Heart left ventricle (tissue), 16 donors: Measurements from ENCODE around the gene DDR1. TPM values are rescaled to one million over a fixed set of nuclear protein-coding genes. Genes with fewer than 3 reads are reported as not detected.

Source experiments
- ATAC-seq, 4 donors: fragments of 200-7000 bp; cut with Tn5 transposase; one replicate each; pipeline ENCODE4 v1.9.1; 2020 to 2022; ENCODE audit warnings: moderate library complexity in 4 of 4, mild to moderate bottlenecking in 3 of 4, moderate number of reproducible peaks in 1 of 4
- DNase-seq, 5 donors: peaks; one replicate each; pipeline ENCODE4 v3.0.0-alpha.2; 2020
- H3K27ac ChIP-seq, 12 donors: fragments of 200-600 bp; sonication (generic) in 4 of 12; one replicate each; pipeline versions ENCODE4 v1.5.0 to v1.8.0; 2016 to 2022; ENCODE audit warnings: mild to moderate bottlenecking in 2 of 12
- H3K27me3 ChIP-seq, 9 donors: fragments of 200-600 bp; sonication (generic) in 2 of 9; one replicate each; pipeline versions ENCODE4 v1.5.1 to v1.8.0; 2016 to 2022; ENCODE audit warnings: mild to moderate bottlenecking in 3 of 9
- H3K36me3 ChIP-seq, 9 donors: fragments of 200-600 bp; sonication (generic) in 2 of 9; one replicate each; pipeline versions ENCODE4 v1.5.0 to v1.8.0; 2018 to 2022; ENCODE audit warnings: mild to moderate bottlenecking in 2 of 9
- H3K4me1 ChIP-seq, 12 donors: fragments of 200-600 bp; sonication (generic) in 4 of 12; one replicate each; pipeline versions ENCODE4 v1.5.0 to v1.8.0; 2016 to 2022; ENCODE audit warnings: mild to moderate bottlenecking in 3 of 12
- H3K4me3 ChIP-seq, 12 donors: fragments of 200-600 bp; sonication (generic) in 4 of 12; one replicate each; pipeline versions ENCODE4 v1.5.0 to v1.8.0; 2017 to 2022; ENCODE audit warnings: mild to moderate bottlenecking in 9 of 12, moderate library complexity in 4 of 12
- H3K9me3 ChIP-seq, 12 donors: fragments of 200-600 bp; sonication (generic) in 4 of 12; one replicate each; pipeline versions ENCODE4 v1.5.0 to v1.8.0; 2016 to 2022; ENCODE audit warnings: mild to moderate bottlenecking in 1 of 12
- CTCF ChIP-seq, 12 donors: fragments of 200-600 bp; sonication (generic) in 4 of 12; IDR thresholded peaks; one replicate each; pipeline versions ENCODE4 v1.5.0 to v1.8.0; 2018 to 2022; ENCODE audit warnings: antibody characterized with exemption in 12 of 12, mild to moderate bottlenecking in 5 of 12
- POLR2A ChIP-seq, 2 donors: fragments of 450-650 bp; IDR thresholded peaks; one replicate each; pipeline ENCODE4 v1.6.1; 2017; ENCODE audit warnings: antibody characterized with exemption in 2 of 2, mild to moderate bottlenecking in 2 of 2, moderate library complexity in 2 of 2
- WGBS, 4 donors: extraction: QIAGEN DNeasy Blood & Tissue Kit in 2 of 4; methylation state at CpG; one replicate each; pipeline versions ENCODE4 v1.1.5 to v1.1.7; 2013 to 2018; 5-methylcytosine and 5-hydroxymethylcytosine counted together
- intact Hi-C, 10 donors: fragments of 100-400 bp; cut with DNase I; formaldehyde crosslinking; loops; one replicate each; pipeline versions ENCODE4 v1.11.1 to v1.14.2; 2022
- polyA plus RNA-seq, 2 donors: library from polyadenylated mRNA; stranded (reverse); fragments of 200-250 nt; gene quantifications; one replicate each; pipeline ENCODE4 v1.2.3, GENCODE V29; 2013
- total RNA-seq, 9 donors: library from RNA; depleted of rRNA in 2 of 9; stranded (reverse); fragments of >200 nt in 2 of 9; fragmentation: NEBNext Ultra II Directional in 3 of 9; extraction: Animal tissue kit (Norgen Biotek cat#: 25700) in 3 of 9; gene quantifications; one replicate each; pipeline versions ENCODE4 v1.1.0 to v1.2.4, GENCODE V29; 2016 to 2023
- donor health status: ischemic (EF 13 %, LVEDD 7.1; RV severe dilation, severe dysfunction).
- donor health status: healthy with polysubstance abuse.
- donor health status: DM: no; HTN: yes; CAD: no.
- donor health status: DM: no; HTN: no; CAD: no.
- donor health status: ischemic (EF 25% LVEDD 6.9; RV normal size, moderate dysfunction).
- donor health status: ischemic (EF 25% LVEDD 5.7; RV mildly dilated, moderate dysfunction).
- donor health status: healthy.
- donor health status: DM: yes; HTN: yes; CAD: no.
- donor health status: ischemic (EF 35%, LVEDD 5.7; RV mildly dilated, moderate dysfunction).
- donor health status: nonischemic (EF 11% LVEDD 7.7; RV severe dilation, severe dysfunction).
- donor health status: DM: yes; HTN: yes; CAD: no.
- donor health status: PGD.
- donor health status: ischemic (EF 29% LVEDD 5.4; RV normal size, mild dysfunction).
- donor health status: nonischemic (EF 23%, LVEDD 6.1; RV moderate dilation, normal function).

DDR1 gene
- total and polyA plus RNA-seq, 11 donors: 11.8 to 50.0 (median 32.0) TPM

DNA sequence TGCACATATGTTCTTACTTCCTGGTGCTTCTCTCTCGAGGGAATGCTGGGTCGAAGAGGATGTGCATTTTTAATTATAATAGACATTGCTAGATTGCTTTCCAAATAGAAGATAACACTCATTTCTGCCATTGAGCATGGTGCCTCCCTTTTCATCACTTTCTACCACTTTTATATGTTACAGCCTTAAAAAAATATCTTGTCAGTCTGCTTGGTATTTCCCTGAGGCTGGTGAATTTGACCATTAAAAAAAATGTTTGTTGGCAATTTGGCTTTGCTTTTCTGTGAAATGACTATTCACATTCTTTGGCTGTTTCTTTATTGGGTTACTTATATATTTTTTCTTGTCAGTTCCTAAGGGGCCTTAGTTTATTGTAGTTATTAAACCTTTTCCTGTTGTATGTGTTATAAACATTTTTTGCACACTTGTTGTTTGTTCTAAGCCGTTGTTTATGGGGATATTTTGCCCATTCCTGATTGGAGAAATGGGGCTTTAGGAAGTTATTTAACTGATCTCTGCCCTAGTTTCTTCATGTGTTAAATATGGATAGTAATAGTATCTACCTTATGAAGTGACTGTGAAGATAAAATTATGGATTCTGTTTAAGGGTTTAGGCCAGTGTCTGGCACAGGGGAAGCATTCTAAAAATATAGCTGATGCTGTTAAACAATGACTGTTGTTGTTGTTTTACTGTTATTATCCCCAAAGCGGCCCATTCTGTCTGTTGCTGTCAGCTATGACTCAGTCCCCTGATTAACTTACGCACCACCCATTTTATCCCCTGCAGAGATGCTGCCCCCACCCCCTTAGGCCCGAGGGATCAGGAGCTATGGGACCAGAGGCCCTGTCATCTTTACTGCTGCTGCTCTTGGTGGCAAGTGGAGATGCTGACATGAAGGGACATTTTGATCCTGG is 3.8 kb downstream of the DDR1 start:
- DNase-seq: no peak

GRCh38 chr6:30888816-30889495 is 4.6 kb downstream of the DDR1 start:
- ATAC-seq (no peak), DNase-seq (no peak)
- no peak overlapping the region for H3K27ac ChIP-seq
- WGBS, 4 donors: 92 to 96% (median 95%) methylated on average over 15 to 18 of the region's 18 CpGs
- TF ChIP-seq POLR2A (IDR thresholded peaks at IDR 0.05) (no peak), CTCF (IDR thresholded peaks at IDR 0.05) (no peak)
- peaks cover 5 to 32% (median 19%) of the 10 kb centered on the region in 12 donors for H3K4me1 ChIP-seq
- peaks cover 0 to 3% (median 0%) of the 10 kb centered on the region in 9 donors for H3K27me3 ChIP-seq
- no peak overlapping the region for H3K4me3 ChIP-seq
- intact Hi-C loops: loop anchor here in 2 of 10 donors (10.0 kb wide), 2 partner anchors 154 to 204 kb away; partner anchors contain the start of gene PPP1R18 (in 1 of the 2)
- no peaks in the 10 kb centered on the region for H3K9me3 ChIP-seq
- H3K36me3 ChIP-seq: peaks cover 0 to 49% (median 14%) of the 10 kb centered on the region in 9 donors

More for the DNA sequence above, 3.8 kb downstream of the DDR1 start:
- Histone ChIP-seq H3K36me3 (peaks cover 0 to 41% (median 10%) of the 10 kb centered on the region in 9 donors), H3K4me3 (no peak overlapping the region), H3K4me1 (peaks cover 6 to 40% (median 26%) of the 10 kb centered on the region in 12 donors), H3K27ac (peak overlapping the region in 1 of 12 donors; percentile 10), H3K27me3 (peaks cover 0 to 3% (median 0%) of the 10 kb centered on the region in 9 donors), H3K9me3 (no peaks in the 10 kb centered on the region)
- ATAC-seq: no peak
- intact Hi-C loops: loop anchor here in 2 of 10 donors (10.0 kb wide), 2 partner anchors 153 to 203 kb away; partner anchors contain the start of gene PPP1R18 (in 1 of the 2)
- 63 to 73% (median 71%) methylated on average over 6 of the region's 6 CpGs for WGBS, 4 donors
- no peak for TF ChIP-seq CTCF (IDR thresholded peaks at IDR 0.05)
- TF ChIP-seq POLR2A (IDR thresholded peaks at IDR 0.05): no peak

- no peak for DNase-seq
- TF ChIP-seq POLR2A (IDR thresholded peaks at IDR 0.05): no peak
- no peak for TF ChIP-seq CTCF (IDR thresholded peaks at IDR 0.05)
- H3K27ac ChIP-seq: no peak overlapping the region
- H3K9me3 ChIP-seq: no peaks in the 10 kb centered on the region
- ATAC-seq: no peak
- WGBS, 4 donors: 79 to 94% (median 81%) methylated on average over 4 of the region's 4 CpGs
- peaks cover 0 to 54% (median 16%) of the 10 kb centered on the region in 9 donors for H3K36me3 ChIP-seq
- H3K4me1 ChIP-seq: peaks cover 5 to 32% (median 19%) of the 10 kb centered on the region in 12 donors
- intact Hi-C loops: loop anchor here in 2 of 10 donors (10.0 kb wide), 2 partner anchors 155 to 205 kb away; partner anchors contain the start of gene PPP1R18 (in 1 of the 2)
- peaks cover 0 to 3% (median 0%) of the 10 kb centered on the region in 9 donors for H3K27me3 ChIP-seq
- no peak overlapping the region for H3K4me3 ChIP-seq
These were observed 5.2 kb downstream of the DDR1 start for GRCh38 chr6:30889496-30889885.
